Activated gamma-delta T cell treated with Interleukin-2 at 50 U/mL for 16 hours (primary cell): Measurements from ENCODE around the gene ZNF777.
"Not testable (repeated sequence)": the region's sequence is repeated elsewhere in the genome, so short reads cannot be mapped to it uniquely, and the experiment has no call there.

Experiments
- DNase-seq: peaks from one replicate; pipeline ENCODE4 v3.0.0-alpha.2; 2020

Gene ZNF777

GRCh38 chr7:149460493-149461277 is at the start of gene ZNF777:
Gene ZNF777, minus strand, starts transcription at chr7:149461062. Its CDS starts 5,040 bp downstream, at chr7:149456022.
- peak; percentile 78 for DNase-seq

- no peak for DNase-seq
Observed at GRCh38 chr7:149510248-149510647, 49.4 kb upstream of the ZNF777 start.

GRCh38 chr7:149509774-149510173 is 48.9 kb upstream of the ZNF777 start:
- DNase-seq: no peak

- no peak for DNase-seq
Observed at GRCh38 chr7:149505551-149505950, 44.7 kb upstream of the ZNF777 start.

GRCh38 chr7:149501651-149502050 is 40.8 kb upstream of the ZNF777 start:
- DNase-seq: no peak

- no peak for DNase-seq
Observed at GRCh38 chr7:149500910-149501309, 40.0 kb upstream of the ZNF777 start.

GRCh38 chr7:149500201-149500600 is 39.3 kb upstream of the ZNF777 start:
- DNase-seq: no peak

- DNase-seq: no peak
Observed at GRCh38 chr7:149498811-149499210, 37.9 kb upstream of the ZNF777 start.

GRCh38 chr7:149497467-149498261 is 36.8 kb upstream of the ZNF777 start, which contains the start of gene ZNF746:
Gene ZNF746, minus strand, starts transcription at chr7:149497809. Its CDS starts 273 bp downstream, at chr7:149497536.
- DNase-seq: peak; percentile 73

GRCh38 chr7:149496642-149497391 is 36.0 kb upstream of the ZNF777 start:
- DNase-seq: peak; percentile 61

GRCh38 chr7:149495785-149496641 is 35.2 kb upstream of the ZNF777 start:
- no peak for DNase-seq

- no peak for DNase-seq
Observed at GRCh38 chr7:149494738-149495368, 34.0 kb upstream of the ZNF777 start.

GRCh38 chr7:149493975-149494374 is 33.1 kb upstream of the ZNF777 start:
- DNase-seq: not testable (repeated sequence)

- no peak for DNase-seq
Observed at GRCh38 chr7:149493366-149493765, 32.5 kb upstream of the ZNF777 start.

GRCh38 chr7:149490083-149490760 is 29.4 kb upstream of the ZNF777 start:
- no peak for DNase-seq

- DNase-seq: no peak
Observed at GRCh38 chr7:149489391-149490024, 28.6 kb upstream of the ZNF777 start.

GRCh38 chr7:149479568-149479967 is 18.7 kb upstream of the ZNF777 start:
- DNase-seq: no peak

GRCh38 chr7:149478754-149479153 is 17.9 kb upstream of the ZNF777 start:
- DNase-seq: no peak

GRCh38 chr7:149477494-149478443 is 16.9 kb upstream of the ZNF777 start:
- no peak for DNase-seq
